H9 (cell line): ENCODE results near the gene MAGI1. TPM values are rescaled to one million over a fixed set of nuclear protein-coding genes. Genes with fewer than 3 reads are reported as not detected.

ENCODE experiments used
- DNase-seq: peaks from one replicate; pipeline ENCODE4 v3.0.0-alpha.2; 2017
- H2AFZ ChIP-seq: one replicate; pipeline ENCODE4 v1.6.1; 2013; ENCODE audit warnings: mild to moderate bottlenecking, low read length, control low read depth, moderate library complexity
- H2AK5ac ChIP-seq: 2 replicates; pipeline ENCODE4 v1.6.1; 2013; ENCODE audit warnings: low read length, control low read depth, mixed read lengths; ENCODE audit not compliant: insufficient read length
- H2BK120ac ChIP-seq: one replicate; pipeline ENCODE4 v1.6.1; 2013; ENCODE audit warnings: low read depth, mild to moderate bottlenecking, low read length, control low read depth, inconsistent platforms; ENCODE audit not compliant: poor library complexity, severe bottlenecking
- H2BK12ac ChIP-seq: 2 replicates; pipeline ENCODE4 v1.6.1; 2013; ENCODE audit warnings: low read length, control low read depth, mixed read lengths, low read depth; ENCODE audit not compliant: insufficient read length
- H2BK15ac ChIP-seq: 2 replicates; pipeline ENCODE4 v1.6.1; 2013; ENCODE audit warnings: low read depth, low read length, control low read depth
- H2BK20ac ChIP-seq: one replicate; pipeline ENCODE4 v1.6.1; 2013; ENCODE audit warnings: low read depth, mild to moderate bottlenecking, low read length, control low read depth, inconsistent platforms; ENCODE audit not compliant: poor library complexity, severe bottlenecking
- H2BK5ac ChIP-seq: 2 replicates; pipeline ENCODE4 v1.6.1; 2013; ENCODE audit warnings: low read length, control low read depth, mixed read lengths; ENCODE audit not compliant: insufficient read length
- H3K14ac ChIP-seq: 2 replicates; pipeline ENCODE4 v1.6.1; 2013; ENCODE audit warnings: low read length, control low read depth; ENCODE audit not compliant: insufficient read depth
- H3K18ac ChIP-seq: 2 replicates; pipeline ENCODE4 v1.6.1; 2013; ENCODE audit warnings: low read depth, mild to moderate bottlenecking, mixed read lengths, low read length, control low read depth; ENCODE audit not compliant: insufficient read length
- H3K23ac ChIP-seq: 2 replicates; pipeline ENCODE4 v1.6.1; 2013; ENCODE audit warnings: low read length, control low read depth, mixed read lengths, low read depth; ENCODE audit not compliant: insufficient read length
- H3K23me2 ChIP-seq: 2 replicates; pipeline ENCODE4 v1.6.1; 2013; ENCODE audit warnings: low read depth, mild to moderate bottlenecking, mixed read lengths, low read length, control low read depth; ENCODE audit not compliant: insufficient read length, poor library complexity, severe bottlenecking
- H3K27ac ChIP-seq: 2 replicates; pipeline ENCODE4 v1.5.1; 2013; ENCODE audit warnings: low read length, control low read depth, mixed read lengths, low read depth; ENCODE audit not compliant: insufficient read length
- H3K27me3 ChIP-seq: 2 replicates; pipeline ENCODE4 v1.6.1; 2013; ENCODE audit warnings: low read length, control low read depth, inconsistent platforms; ENCODE audit not compliant: insufficient read depth
- H3K4ac ChIP-seq: 2 replicates; pipeline ENCODE4 v1.6.1; 2013; ENCODE audit warnings: low read depth, mild to moderate bottlenecking, control low read depth, inconsistent platforms, low read length, moderate library complexity
- H3K4me1 ChIP-seq: 2 replicates; pipeline ENCODE4 v1.6.1; 2013; ENCODE audit warnings: low read length, control low read depth, inconsistent platforms; ENCODE audit not compliant: insufficient read depth
- H3K4me2 ChIP-seq: 2 replicates; pipeline ENCODE4 v1.6.1; 2013; ENCODE audit warnings: low read length, control low read depth, mixed read lengths; ENCODE audit not compliant: insufficient read length, insufficient read depth
- H3K56ac ChIP-seq: 2 replicates; pipeline ENCODE4 v1.6.1; 2013; ENCODE audit warnings: low read depth, mild to moderate bottlenecking, mixed read lengths, low read length, control low read depth; ENCODE audit not compliant: insufficient read length
- H3K79me1 ChIP-seq: 2 replicates; pipeline ENCODE4 v1.6.1; 2013; ENCODE audit warnings: low read depth, mild to moderate bottlenecking, moderate library complexity, low read length, control low read depth, inconsistent platforms; ENCODE audit not compliant: insufficient read depth, poor library complexity, severe bottlenecking
- H3K79me2 ChIP-seq: 2 replicates; pipeline ENCODE4 v1.6.1; 2013; ENCODE audit warnings: low read length, control low read depth, inconsistent platforms; ENCODE audit not compliant: insufficient read depth
- H3K9ac ChIP-seq: 2 replicates; pipeline ENCODE4 v1.6.1; 2013; ENCODE audit warnings: low read length, control low read depth, mixed read lengths; ENCODE audit not compliant: insufficient read length; ENCODE audit errors: extremely low read depth
- H3K9me3 ChIP-seq: one replicate; pipeline ENCODE4 v1.6.1; 2013; ENCODE audit warnings: low read depth, low read length, inconsistent platforms; ENCODE audit not compliant: control insufficient read depth
- H3T11ph ChIP-seq: one replicate; pipeline ENCODE4 v1.6.1; 2013; ENCODE audit warnings: mild to moderate bottlenecking, low read length, control low read depth, inconsistent platforms
- H4K20me1 ChIP-seq: one replicate; pipeline ENCODE4 v1.6.1; 2013; ENCODE audit not compliant: control insufficient read depth, insufficient read length, insufficient read depth
- H4K5ac ChIP-seq: 2 replicates; pipeline ENCODE4 v1.6.1; 2013; ENCODE audit warnings: low read depth, mild to moderate bottlenecking, mixed read lengths, low read length, control low read depth; ENCODE audit not compliant: insufficient read length
- H4K8ac ChIP-seq: replicated peaks from 2 replicates; pipeline ENCODE4 v1.6.1; 2013; ENCODE audit warnings: low read length, control low read depth, mixed read lengths, low read depth; ENCODE audit not compliant: insufficient read length
- H4K91ac ChIP-seq: 2 replicates; pipeline ENCODE4 v1.6.1; 2013; ENCODE audit warnings: low read depth, mild to moderate bottlenecking, moderate library complexity, mixed read lengths, low read length, control low read depth; ENCODE audit not compliant: insufficient read length
- H3K27ac Mint-ChIP-seq, 3 experiments: 2 replicates in 2 of 3; 3 replicates in 1 of 3; pipeline ENCODE4 v1.8.0; 2020 to 2021; ENCODE audit warnings: mixed read lengths in 3 of 3, mild to moderate bottlenecking in 1 of 3, moderate library complexity in 1 of 3
- H3K27me3 Mint-ChIP-seq: 2 replicates; pipeline ENCODE4 v1.8.0; 2021; ENCODE audit warnings: low read depth, mild to moderate bottlenecking, moderate library complexity, mixed read lengths
- H3K36me3 Mint-ChIP-seq, 3 experiments: 2 replicates in 2 of 3; 3 replicates in 1 of 3; pipeline ENCODE4 v1.8.0; 2020 to 2021; ENCODE audit warnings: low read depth in 3 of 3, mixed read lengths in 3 of 3; ENCODE audit not compliant: insufficient read depth in 1 of 3
- H3K4me1 Mint-ChIP-seq, 2 experiments: 2 replicates each; pipeline ENCODE4 v1.8.0; 2020; ENCODE audit warnings: mixed read lengths in 2 of 2
- H3K4me3 Mint-ChIP-seq, 2 experiments: 2 replicates in 1 of 2; 3 replicates in 1 of 2; pipeline ENCODE4 v1.8.0; 2020 to 2021; ENCODE audit warnings: mild to moderate bottlenecking in 2 of 2, mixed read lengths in 2 of 2, moderate library complexity in 1 of 2
- H3K9me3 Mint-ChIP-seq, 2 experiments: 2 replicates in 1 of 2; 3 replicates in 1 of 2; pipeline ENCODE4 v1.8.0; 2020; ENCODE audit warnings: mild to moderate bottlenecking in 2 of 2, mixed read lengths in 2 of 2, moderate library complexity in 1 of 2
- CTCF ChIP-seq: fragments of 200-600 bp; sonication (generic); conservative IDR thresholded peaks from 3 replicates; pipeline ENCODE4 v1.8.0; 2021; ENCODE audit warnings: antibody characterized with exemption, mild to moderate bottlenecking
- WGBS: extraction: QIAGEN DNeasy Blood & Tissue Kit; methylation state at CpG from one replicate; pipeline ENCODE4 v1.1.7; 2013; ENCODE audit warnings: missing lambda C conversion rate, low lambda C conversion rate, mixed read lengths; ENCODE audit not compliant: insufficient read length; ENCODE audit errors: extremely low coverage; 5-methylcytosine and 5-hydroxymethylcytosine counted together
- total RNA-seq: library from RNA; stranded (reverse); gene quantifications from 2 replicates; pipeline ENCODE4 v1.2.1, GENCODE V29; 2021

The MAGI1 gene
- total RNA-seq, 1 experiment from 2014 or later: 65.7 TPM

DNA sequence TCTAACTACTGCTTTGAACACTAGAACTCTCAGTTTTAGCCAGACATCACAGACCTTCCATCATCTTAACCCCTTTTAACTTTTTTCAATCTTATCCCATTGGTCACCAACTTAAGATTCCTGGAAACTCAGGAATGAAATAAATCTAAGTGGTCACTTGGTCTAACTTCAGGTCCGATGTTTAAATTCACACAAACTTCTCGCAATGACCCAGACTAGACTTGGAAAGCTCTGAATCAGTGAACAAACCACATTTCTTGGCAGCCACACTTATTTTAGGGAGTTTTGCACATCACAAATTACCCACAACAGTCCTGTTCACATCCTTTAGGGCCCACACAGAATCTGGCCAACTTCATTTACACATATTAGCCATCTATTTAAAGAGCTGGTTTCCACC is 118.9 kb downstream of the MAGI1 start:
- peaks cover 16% of the 10 kb centered on the region in 2 experiments for H3K4me1 Mint-ChIP-seq
- no peak for DNase-seq
- Histone ChIP-seq H3K23me2 (no peaks in the 10 kb centered on the region), H2BK12ac (no peak overlapping the region), H2AFZ (no peak overlapping the region), H3K14ac (no peak overlapping the region), H2BK20ac (no peak overlapping the region), H3T11ph (no peak overlapping the region), H3K9me3 (no peaks in the 10 kb centered on the region), H4K5ac (no peak overlapping the region), H4K8ac (no peak overlapping the region), H3K4me1 (0 out of 2 replicates have a peak, but pooled peaks cover 3% of the 10 kb centered on the region), H4K91ac (no peak overlapping the region), H3K4me2 (no peak overlapping the region), H2BK5ac (no peak overlapping the region), H2BK120ac (no peak overlapping the region), H3K18ac (no peak overlapping the region), H3K9ac (no peak overlapping the region), H3K4ac (no peak overlapping the region), H3K27ac (no peak overlapping the region), H3K79me2 (peaks cover 3% of the 10 kb centered on the region; the same call in 1 of the 2 replicates), H3K27me3 (no peaks in the 10 kb centered on the region), H3K23ac (no peak overlapping the region), H2BK15ac (no peak overlapping the region), H4K20me1 (no peaks in the 10 kb centered on the region), H2AK5ac (no peak overlapping the region), H3K79me1 (peaks cover 6% of the 10 kb centered on the region), H3K56ac (no peak overlapping the region)
- no peak for TF ChIP-seq CTCF
- peaks cover 11 to 30% (median 14%) of the 10 kb centered on the region in 3 experiments for H3K36me3 Mint-ChIP-seq
- H3K4me3 Mint-ChIP-seq: no peak overlapping the region
- WGBS: no CpG with 5 or more reads among the region's 2 CpGs
- H3K27ac Mint-ChIP-seq: peak overlapping the region in 2 of 3 experiments; percentile 14 to 83; a peak in 2 of 7 replicates
- peaks cover 6 to 22% of the 10 kb centered on the region in 2 experiments; a peak in 4 of 5 replicates for H3K9me3 Mint-ChIP-seq
- H3K27me3 Mint-ChIP-seq: no peaks in the 10 kb centered on the region
